PC-9 (cell line): ENCODE results near the gene MEGF8. TPM values are rescaled to one million over a fixed set of nuclear protein-coding genes. Genes with fewer than 3 reads are reported as not detected.

Experiments
- BruUV-seq: library from RNA; stranded (reverse); fragments of 400-500 nt; replicated peaks from 2 replicates; lab custom pipeline; 2021; lab: Mats Ljungman, UMichigan
- CTCF ChIA-PET: fragments of 300-600 bp; sonication (Branson Sonifier 250); formaldehyde crosslinking; loops from one replicate; lab custom pipeline; 2022; ENCODE audit warnings: antibody characterized with exemption; lab: Charles Lee
- POLR2A ChIA-PET: fragments of 300-600 bp; sonication (Branson Sonifier 250); formaldehyde crosslinking; loops from one replicate; lab custom pipeline; 2022; ENCODE audit warnings: antibody characterized with exemption; ENCODE audit not compliant: unreplicated experiment; lab: Charles Lee
- DNase-seq, 2 experiments: peaks; one replicate each; pipeline versions ENCODE4 v3.0.0 to v3.0.0-alpha.2; 2015 to 2022; ENCODE audit warnings: mixed read lengths in 1 of 2
- H2AFZ ChIP-seq: fragments of 200-600 bp; sonication (generic); 2 replicates; pipeline ENCODE4 v1.8.1; 2017; ENCODE audit warnings: antibody characterized with exemption
- H3F3A ChIP-seq: fragments of 200-600 bp; sonication (generic); 2 replicates; pipeline ENCODE4 v1.8.1; 2017; ENCODE audit warnings: antibody characterized with exemption, mild to moderate bottlenecking, low read depth; ENCODE audit not compliant: insufficient read depth
- H3K27ac ChIP-seq: fragments of 200-600 bp; sonication (generic); 2 replicates; pipeline ENCODE4 v1.6.1; 2016; ENCODE audit warnings: mixed run types
- H3K27me3 ChIP-seq: fragments of 200-600 bp; sonication (generic); 2 replicates; pipeline ENCODE4 v1.6.1; 2016; ENCODE audit warnings: low read depth, mixed run types; ENCODE audit not compliant: insufficient read depth
- H3K36me3 ChIP-seq: fragments of 200-600 bp; sonication (generic); 2 replicates; pipeline ENCODE4 v1.6.1; 2016; ENCODE audit warnings: low read depth, mixed run types
- H3K4me1 ChIP-seq: fragments of 200-600 bp; sonication (generic); replicated peaks from 2 replicates; pipeline ENCODE4 v1.6.1; 2016; ENCODE audit warnings: mixed run types; ENCODE audit not compliant: insufficient read depth
- H3K4me2 ChIP-seq: fragments of 200-600 bp; sonication (generic); 2 replicates; pipeline ENCODE4 v1.6.1; 2017; ENCODE audit warnings: mixed run types
- H3K4me3 ChIP-seq: fragments of 200-600 bp; sonication (generic); 2 replicates; pipeline ENCODE4 v1.6.1; 2016; ENCODE audit warnings: mixed run types
- H3K79me2 ChIP-seq: fragments of 200-600 bp; sonication (generic); 2 replicates; pipeline ENCODE4 v1.6.1; 2017; ENCODE audit warnings: low read depth, mixed run types
- H3K9me2 ChIP-seq: fragments of 200-600 bp; sonication (generic); 2 replicates; pipeline ENCODE4 v1.8.1; 2017; ENCODE audit warnings: mild to moderate bottlenecking; ENCODE audit not compliant: insufficient read depth
- H3K9me3 ChIP-seq: fragments of 200-600 bp; sonication (generic); 2 replicates; pipeline ENCODE4 v1.8.1; 2016; ENCODE audit warnings: low read depth; ENCODE audit not compliant: insufficient read depth
- H4K20me1 ChIP-seq: fragments of 200-600 bp; sonication (generic); 2 replicates; pipeline ENCODE4 v1.8.1; 2017; ENCODE audit not compliant: insufficient read depth
- EZH2 ChIP-seq: fragments of 200-600 bp; sonication (generic); IDR thresholded peaks from 2 replicates; pipeline ENCODE4 v1.8.0; 2017; ENCODE audit warnings: antibody characterized with exemption, low read depth
- intact Hi-C: fragments of 100-400 bp; cut with micrococcal nuclease; formaldehyde crosslinking; loops from one replicate; pipeline ENCODE4 v1.10.0; 2022; ENCODE audit not compliant: unreplicated experiment
- total RNA-seq: library from RNA; stranded (reverse); gene quantifications from 2 replicates; pipeline ENCODE4 v1.2.3, GENCODE V29; 2021
- TF ChIP-seq, protein P1 (sequence below): fragments of 200-600 bp; sonication (generic); conservative IDR thresholded peaks from 2 replicates; pipeline ENCODE4 v1.6.1; 2017; ENCODE audit warnings: mixed run types, antibody characterized with exemption, mild to moderate bottlenecking, moderate library complexity

The MEGF8 gene
- total RNA-seq, 1 experiment from 2014 or later: 40.6 TPM

DNA sequence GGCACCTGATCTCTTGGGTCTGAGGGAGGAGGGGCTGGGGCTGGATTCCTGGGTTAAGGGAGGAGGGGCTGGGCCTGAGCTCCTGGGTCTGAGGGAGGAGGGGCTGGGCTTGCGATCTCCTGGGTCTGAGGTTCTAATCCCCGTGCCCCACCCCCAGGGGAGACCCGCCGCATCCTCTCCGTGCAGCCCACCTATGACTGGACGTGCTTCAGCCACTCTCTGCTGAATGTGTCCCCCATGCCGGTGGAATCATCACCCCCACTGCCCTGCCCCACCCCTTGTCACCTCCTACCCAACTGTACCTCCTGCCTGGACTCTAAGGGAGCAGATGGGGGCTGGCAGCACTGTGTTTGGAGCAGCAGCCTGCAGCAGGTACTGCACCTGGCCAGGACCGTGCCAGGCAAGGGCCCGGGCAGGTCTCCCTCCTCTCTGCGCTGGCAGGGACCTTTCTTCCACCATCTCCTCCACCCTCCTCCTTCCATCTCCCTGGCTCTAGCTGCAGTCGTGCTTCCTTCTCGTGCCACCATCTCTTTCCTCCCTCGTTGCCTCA lies 37.5 kb downstream of the MEGF8 start:
- ChIA-PET POLR2A (no interaction called here), CTCF (no interaction called here)
- H3K4me2 ChIP-seq: no peak overlapping the region

DNA sequence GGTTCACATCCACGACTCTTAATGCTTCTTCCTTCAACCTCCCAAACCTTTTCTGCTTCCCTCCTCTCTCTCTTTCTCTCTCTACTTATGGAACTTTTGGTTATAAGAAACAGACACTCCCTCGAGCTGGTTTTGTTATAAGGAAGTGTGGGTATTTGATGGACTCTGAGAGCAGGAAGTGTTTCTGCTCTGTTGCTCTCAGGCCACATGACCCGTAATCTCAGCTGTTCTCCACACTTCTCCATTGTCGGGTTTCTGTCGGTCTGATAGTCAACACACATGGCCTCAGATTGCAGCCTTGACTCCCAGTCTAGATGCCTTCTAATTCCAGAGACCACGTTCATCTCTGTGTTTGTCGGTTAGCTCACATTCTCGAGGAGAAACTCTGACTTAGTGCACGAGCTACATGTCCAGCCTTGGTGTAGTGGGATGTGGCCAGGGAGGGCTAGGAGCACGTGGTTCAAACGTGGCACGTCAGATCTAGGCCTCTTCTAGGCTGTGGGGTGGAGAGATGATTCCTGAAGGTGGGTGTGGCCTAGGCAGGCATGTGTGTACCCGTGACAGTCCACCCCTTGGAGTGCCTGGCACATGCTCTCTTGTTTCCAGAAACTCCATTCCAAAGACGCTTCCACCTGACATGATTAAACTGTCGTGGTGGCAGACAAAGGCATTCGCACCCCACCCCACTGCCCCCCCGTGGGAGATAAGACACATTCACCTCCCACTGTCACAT lies 38.3 kb downstream of the MEGF8 start:
- no peaks in the 10 kb centered on the region for H3K79me2 ChIP-seq
- no peaks in the 10 kb centered on the region for H4K20me1 ChIP-seq
- no peak overlapping the region for H3K27ac ChIP-seq
- H2AFZ ChIP-seq: no peak overlapping the region
- no peak overlapping the region for H3K4me3 ChIP-seq
- no peak for DNase-seq
- no peak for TF ChIP-seq EZH2
- TF ChIP-seq, protein P1, sequence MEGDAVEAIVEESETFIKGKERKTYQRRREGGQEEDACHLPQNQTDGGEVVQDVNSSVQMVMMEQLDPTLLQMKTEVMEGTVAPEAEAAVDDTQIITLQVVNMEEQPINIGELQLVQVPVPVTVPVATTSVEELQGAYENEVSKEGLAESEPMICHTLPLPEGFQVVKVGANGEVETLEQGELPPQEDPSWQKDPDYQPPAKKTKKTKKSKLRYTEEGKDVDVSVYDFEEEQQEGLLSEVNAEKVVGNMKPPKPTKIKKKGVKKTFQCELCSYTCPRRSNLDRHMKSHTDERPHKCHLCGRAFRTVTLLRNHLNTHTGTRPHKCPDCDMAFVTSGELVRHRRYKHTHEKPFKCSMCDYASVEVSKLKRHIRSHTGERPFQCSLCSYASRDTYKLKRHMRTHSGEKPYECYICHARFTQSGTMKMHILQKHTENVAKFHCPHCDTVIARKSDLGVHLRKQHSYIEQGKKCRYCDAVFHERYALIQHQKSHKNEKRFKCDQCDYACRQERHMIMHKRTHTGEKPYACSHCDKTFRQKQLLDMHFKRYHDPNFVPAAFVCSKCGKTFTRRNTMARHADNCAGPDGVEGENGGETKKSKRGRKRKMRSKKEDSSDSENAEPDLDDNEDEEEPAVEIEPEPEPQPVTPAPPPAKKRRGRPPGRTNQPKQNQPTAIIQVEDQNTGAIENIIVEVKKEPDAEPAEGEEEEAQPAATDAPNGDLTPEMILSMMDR: no peak
- no peaks in the 10 kb centered on the region; the same call in 1 of the 2 replicates for H3K9me3 ChIP-seq
- BruUV-seq: no TSS peak
- no peaks in the 10 kb centered on the region for H3K27me3 ChIP-seq
- CTCF ChIA-PET: no interaction called here
- intact Hi-C loops: no loop called here
- no peaks in the 10 kb centered on the region for H3K4me1 ChIP-seq
- no peak overlapping the region for H3K4me2 ChIP-seq
- no peaks in the 10 kb centered on the region for H3F3A ChIP-seq
- POLR2A ChIA-PET: no interaction called here
- no peaks in the 10 kb centered on the region for H3K9me2 ChIP-seq
- no peaks in the 10 kb centered on the region for H3K36me3 ChIP-seq

More for the DNA sequence above, 37.5 kb downstream of the MEGF8 start:
- Histone ChIP-seq H3K4me3 (no peak overlapping the region), H4K20me1 (no peaks in the 10 kb centered on the region), H3K27me3 (no peaks in the 10 kb centered on the region), H3K9me2 (no peaks in the 10 kb centered on the region), H2AFZ (no peak overlapping the region), H3K9me3 (no peaks in the 10 kb centered on the region; the same call in 1 of the 2 replicates), H3K4me1 (no peaks in the 10 kb centered on the region), H3K36me3 (no peaks in the 10 kb centered on the region), H3K79me2 (no peaks in the 10 kb centered on the region), H3F3A (no peaks in the 10 kb centered on the region), H3K27ac (no peak overlapping the region)
- BruUV-seq: no TSS peak
- no peak for TF ChIP-seq EZH2
- TF ChIP-seq, protein P1: no peak
- intact Hi-C loops: no loop called here
- no peak for DNase-seq

DNA sequence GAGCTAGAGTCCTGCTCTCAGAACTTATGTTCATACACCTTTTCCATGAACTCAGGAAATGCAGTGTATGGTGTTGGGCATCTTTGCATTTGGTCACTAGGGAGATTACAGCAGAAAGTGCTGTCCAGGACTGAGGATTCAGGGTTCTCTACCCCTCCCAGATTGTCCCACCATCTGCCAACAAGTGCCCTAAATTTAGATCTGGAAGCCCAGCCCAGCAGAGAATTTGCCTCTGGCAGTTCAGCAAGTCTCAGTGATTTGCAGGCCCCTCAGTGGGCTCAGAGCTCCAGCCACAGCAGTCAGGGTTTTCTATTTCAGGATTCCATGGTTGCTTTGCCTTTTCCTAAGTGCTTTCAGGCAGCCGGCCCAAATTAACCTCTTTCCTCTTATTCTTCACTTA lies 41.2 kb downstream of the MEGF8 start:
- Histone ChIP-seq H3K36me3 (no peaks in the 10 kb centered on the region), H3K9me3 (no peaks in the 10 kb centered on the region; the same call in 1 of the 2 replicates), H3K4me1 (no peaks in the 10 kb centered on the region), H3K27ac (no peak overlapping the region), H2AFZ (no peak overlapping the region), H3K4me3 (no peak overlapping the region), H3F3A (no peaks in the 10 kb centered on the region), H3K4me2 (no peak overlapping the region), H3K9me2 (no peaks in the 10 kb centered on the region), H3K79me2 (no peaks in the 10 kb centered on the region), H4K20me1 (no peaks in the 10 kb centered on the region), H3K27me3 (no peaks in the 10 kb centered on the region)
- intact Hi-C loops: no loop called here
- TF ChIP-seq, protein P1: no peak
- DNase-seq: no peak
- no TSS peak for BruUV-seq
- CTCF ChIA-PET: no interaction called here
- POLR2A ChIA-PET: no interaction called here
